ENCODE results near the gene CNTNAP5.

The CNTNAP5 gene

DNA sequence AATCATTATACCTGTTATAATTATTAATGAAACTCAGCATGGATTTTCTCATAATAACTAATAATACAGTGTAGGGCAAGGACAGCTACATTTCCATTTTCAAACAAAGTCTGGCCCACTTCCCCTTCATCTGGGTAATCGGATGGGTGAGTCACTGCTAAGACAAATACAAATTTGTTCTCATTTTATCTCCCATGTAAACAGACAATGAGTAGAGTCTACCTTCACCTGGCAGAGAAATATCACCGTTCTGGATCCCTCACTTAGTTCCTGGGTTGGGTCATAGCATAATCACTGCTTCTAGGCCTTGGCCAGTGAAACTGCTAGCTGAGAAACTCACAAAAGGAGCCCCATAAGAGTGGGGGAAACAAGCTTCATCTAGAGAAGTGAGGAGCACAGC lies 9.2 kb downstream of the CNTNAP5 start:
- Histone ChIP-seq H3K4me1 (ENCODE audit: control insufficient read depth, insufficient read depth, low read length) (no peaks in the 10 kb centered on the region), H3K36me3 (ENCODE audit: insufficient read depth, low read length) (no peaks in the 10 kb centered on the region), H3K27me3 (ENCODE audit: control insufficient read depth, insufficient read depth, low read length) (no peaks in the 10 kb centered on the region), H3K9ac (ENCODE audit: low read depth, low read length) (no peak overlapping the region), H3K4me3 (ENCODE audit: low read length) (no peak overlapping the region), H3K4me2 (ENCODE audit: low read length) (no peak overlapping the region), H3K9me3 (replicated peaks; ENCODE audit: low read length) (peaks cover 5% of the 10 kb centered on the region)

DNA sequence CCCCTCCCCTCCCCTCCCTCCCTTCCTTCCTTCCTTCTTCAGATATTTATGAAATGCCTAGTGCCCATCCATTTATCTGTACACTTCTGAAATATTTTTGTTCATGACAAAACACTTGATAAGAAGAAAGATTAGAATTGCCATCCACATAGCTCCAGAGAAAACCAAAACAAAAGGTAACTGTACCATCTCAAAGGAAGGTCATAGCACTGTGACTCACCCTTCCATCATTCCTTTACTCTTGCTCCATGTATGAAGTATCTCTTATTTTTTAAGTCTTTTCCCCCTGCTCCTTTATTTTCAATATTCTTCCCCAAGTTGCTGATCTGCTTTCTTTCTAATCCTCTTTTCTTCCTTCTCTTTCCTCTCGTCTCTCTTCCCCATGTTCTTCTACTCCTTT lies 9.9 kb downstream of the CNTNAP5 start:
- H3K9me3 ChIP-seq (replicated peaks; ENCODE audit: low read length) = peaks cover 7% of the 10 kb centered on the region
- H3K4me1 ChIP-seq (ENCODE audit: control insufficient read depth, insufficient read depth, low read length) = no peaks in the 10 kb centered on the region
- H3K4me3 ChIP-seq (ENCODE audit: low read length) = no peak overlapping the region
- H3K36me3 ChIP-seq (ENCODE audit: insufficient read depth, low read length) = no peaks in the 10 kb centered on the region
- no peak overlapping the region for H3K9ac ChIP-seq (ENCODE audit: low read depth, low read length)
- H3K4me2 ChIP-seq (ENCODE audit: low read length) = no peak overlapping the region
- no peaks in the 10 kb centered on the region for H3K27me3 ChIP-seq (ENCODE audit: control insufficient read depth, insufficient read depth, low read length)

DNA sequence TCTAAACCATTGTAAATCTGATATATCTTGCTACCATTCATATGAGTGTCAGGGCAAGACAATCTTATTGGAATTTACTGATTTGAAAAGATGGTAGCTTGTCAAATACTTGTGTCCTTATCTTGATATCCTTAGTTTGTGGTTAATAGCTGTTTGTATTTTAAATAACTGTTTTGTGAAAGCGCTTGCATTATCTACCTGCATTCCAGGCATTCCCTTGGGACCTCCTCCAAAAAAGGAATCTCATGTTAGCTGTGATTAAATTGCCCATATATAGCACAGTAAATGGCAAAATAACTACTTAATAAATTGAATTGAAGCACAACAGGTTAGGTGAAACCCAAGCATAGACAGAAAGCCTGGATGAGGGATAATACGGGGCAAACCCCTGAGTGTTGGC lies 13.9 kb downstream of the CNTNAP5 start:
- no peak overlapping the region for H3K4me3 ChIP-seq (ENCODE audit: low read length)
- no peaks in the 10 kb centered on the region for H3K4me1 ChIP-seq (ENCODE audit: control insufficient read depth, insufficient read depth, low read length)
- no peaks in the 10 kb centered on the region for H3K36me3 ChIP-seq (ENCODE audit: insufficient read depth, low read length)
- H3K27me3 ChIP-seq (ENCODE audit: control insufficient read depth, insufficient read depth, low read length) = no peaks in the 10 kb centered on the region
- H3K9ac ChIP-seq (ENCODE audit: low read depth, low read length) = no peak overlapping the region
- H3K9me3 ChIP-seq (replicated peaks; ENCODE audit: low read length) = peaks cover 7% of the 10 kb centered on the region
- no peak overlapping the region for H3K4me2 ChIP-seq (ENCODE audit: low read length)

DNA sequence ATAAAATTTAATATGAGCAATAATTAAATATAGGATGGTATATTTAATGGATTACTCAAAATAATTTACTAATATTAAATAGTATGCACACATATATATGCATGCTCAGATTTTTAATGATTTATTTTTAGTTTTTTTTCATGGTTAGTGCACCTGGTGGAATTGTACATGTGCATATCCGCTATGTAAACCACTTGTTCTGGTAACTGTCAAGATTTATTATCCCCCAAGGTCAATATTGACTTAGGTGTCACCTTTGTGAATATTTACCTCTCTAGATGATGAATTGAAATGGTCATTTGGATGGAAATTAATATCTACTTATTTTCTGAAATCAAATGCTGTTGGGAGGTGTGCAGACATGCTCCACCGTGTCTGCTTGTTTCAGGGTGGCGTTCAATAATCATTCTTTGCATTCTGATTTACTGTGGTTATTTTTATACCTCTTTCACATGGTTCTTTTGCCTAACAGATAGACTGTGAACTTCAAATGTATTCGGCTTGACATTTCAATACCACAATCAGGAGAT lies 14.7 kb downstream of the CNTNAP5 start:
- Histone ChIP-seq H3K9ac (ENCODE audit: low read depth, low read length) (no peak overlapping the region), H3K4me1 (ENCODE audit: control insufficient read depth, insufficient read depth, low read length) (no peaks in the 10 kb centered on the region), H3K36me3 (ENCODE audit: insufficient read depth, low read length) (no peaks in the 10 kb centered on the region), H3K4me2 (ENCODE audit: low read length) (no peak overlapping the region), H3K27me3 (ENCODE audit: control insufficient read depth, insufficient read depth, low read length) (no peaks in the 10 kb centered on the region), H3K4me3 (ENCODE audit: low read length) (no peak overlapping the region), H3K9me3 (replicated peaks; ENCODE audit: low read length) (peaks cover 7% of the 10 kb centered on the region)

DNA sequence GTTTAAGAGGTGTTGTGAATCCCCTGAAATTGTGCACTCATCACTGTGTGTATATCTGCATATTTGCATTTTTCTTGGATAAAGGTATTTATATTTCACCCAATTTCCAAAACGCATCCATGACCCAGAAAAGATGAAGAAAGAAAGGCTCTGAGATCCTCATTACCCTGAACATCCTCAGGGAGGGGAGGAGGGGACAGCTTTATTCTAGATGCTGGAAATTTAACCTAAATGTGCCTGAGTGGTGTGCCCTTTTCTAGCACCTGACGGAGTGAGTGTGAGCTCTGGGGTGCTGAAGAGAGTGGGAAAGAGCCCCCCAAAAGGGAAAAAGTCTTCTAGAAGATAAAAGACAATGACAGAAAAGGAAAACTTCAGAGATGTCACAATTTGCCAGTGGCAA lies 20.8 kb downstream of the CNTNAP5 start:
- Histone ChIP-seq H3K4me3 (ENCODE audit: low read length) (no peak overlapping the region), H3K36me3 (ENCODE audit: insufficient read depth, low read length) (no peaks in the 10 kb centered on the region), H3K27me3 (ENCODE audit: control insufficient read depth, insufficient read depth, low read length) (no peaks in the 10 kb centered on the region), H3K4me2 (ENCODE audit: low read length) (no peak overlapping the region), H3K4me1 (ENCODE audit: control insufficient read depth, insufficient read depth, low read length) (no peaks in the 10 kb centered on the region), H3K9me3 (replicated peaks; ENCODE audit: low read length) (no peaks in the 10 kb centered on the region), H3K9ac (ENCODE audit: low read depth, low read length) (no peak overlapping the region)

DNA sequence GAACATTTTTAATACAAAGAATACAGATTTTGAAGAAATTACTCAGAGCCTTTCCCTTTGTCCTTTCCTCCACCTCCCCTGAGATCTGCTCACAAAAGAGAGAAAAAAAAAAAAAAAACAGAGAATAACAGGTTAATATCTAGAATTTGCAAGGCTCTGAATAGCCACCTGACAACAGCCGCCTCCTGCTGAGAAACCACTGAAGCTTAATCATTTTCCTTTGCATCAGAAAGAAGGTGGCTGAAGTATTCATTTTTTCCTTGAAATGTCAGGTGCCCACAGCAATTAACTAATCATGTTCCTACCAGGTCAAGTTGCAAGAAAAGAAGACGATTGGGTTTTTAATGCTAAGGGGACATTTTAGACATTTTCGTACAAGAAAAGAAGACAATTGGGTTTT lies 21.2 kb downstream of the CNTNAP5 start:
- Histone ChIP-seq H3K27me3 (ENCODE audit: control insufficient read depth, insufficient read depth, low read length) (no peaks in the 10 kb centered on the region), H3K9ac (ENCODE audit: low read depth, low read length) (no peak overlapping the region), H3K4me3 (ENCODE audit: low read length) (no peak overlapping the region), H3K4me1 (ENCODE audit: control insufficient read depth, insufficient read depth, low read length) (no peaks in the 10 kb centered on the region), H3K4me2 (ENCODE audit: low read length) (no peak overlapping the region), H3K36me3 (ENCODE audit: insufficient read depth, low read length) (no peaks in the 10 kb centered on the region), H3K9me3 (replicated peaks; ENCODE audit: low read length) (no peaks in the 10 kb centered on the region)

DNA sequence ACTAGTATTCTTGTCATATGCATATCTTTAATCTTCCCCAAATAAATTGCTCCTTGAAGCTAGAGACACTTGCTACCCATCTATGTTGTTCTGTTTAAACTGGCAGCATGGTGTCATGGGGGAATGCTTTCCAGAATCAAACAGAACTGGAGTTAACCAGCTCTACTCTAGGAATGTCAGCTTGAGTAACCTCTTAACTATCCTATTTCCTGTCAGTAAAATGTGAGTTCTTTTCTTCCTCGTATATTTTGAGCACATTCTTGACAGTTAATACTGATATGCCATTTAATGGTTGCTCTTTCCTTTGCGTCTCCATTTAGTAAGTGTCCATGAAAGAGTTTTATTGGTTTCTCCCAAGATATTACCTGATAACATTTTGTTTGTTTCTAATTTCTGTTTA lies 23.0 kb downstream of the CNTNAP5 start:
- Histone ChIP-seq H3K36me3 (ENCODE audit: insufficient read depth, low read length) (no peaks in the 10 kb centered on the region), H3K4me3 (ENCODE audit: low read length) (no peak overlapping the region), H3K9ac (ENCODE audit: low read depth, low read length) (no peak overlapping the region), H3K27me3 (ENCODE audit: control insufficient read depth, insufficient read depth, low read length) (no peaks in the 10 kb centered on the region), H3K9me3 (replicated peaks; ENCODE audit: low read length) (no peaks in the 10 kb centered on the region), H3K4me2 (ENCODE audit: low read length) (no peak overlapping the region), H3K4me1 (ENCODE audit: control insufficient read depth, insufficient read depth, low read length) (no peaks in the 10 kb centered on the region)

DNA sequence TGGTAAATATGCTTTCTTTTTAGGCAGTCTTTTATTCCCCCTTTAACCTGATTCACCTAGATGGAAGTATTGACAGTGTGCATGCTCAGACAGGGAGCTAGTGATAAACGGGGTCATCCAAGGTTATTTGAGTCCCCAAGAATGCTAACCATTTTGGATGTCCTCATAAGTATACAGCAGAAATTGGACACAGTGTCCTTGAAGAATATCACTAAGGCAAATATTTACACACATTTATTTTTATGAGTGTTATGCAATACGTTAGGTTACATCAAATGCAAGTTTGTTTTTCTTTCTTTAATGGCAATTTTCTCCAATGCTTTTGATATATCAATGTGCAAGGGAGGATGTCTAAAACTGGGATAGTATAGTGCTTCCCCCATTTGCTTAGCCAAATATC lies 23.6 kb downstream of the CNTNAP5 start:
- no peaks in the 10 kb centered on the region for H3K36me3 ChIP-seq (ENCODE audit: insufficient read depth, low read length)
- no peaks in the 10 kb centered on the region for H3K4me1 ChIP-seq (ENCODE audit: control insufficient read depth, insufficient read depth, low read length)
- no peak overlapping the region for H3K4me2 ChIP-seq (ENCODE audit: low read length)
- H3K27me3 ChIP-seq (ENCODE audit: control insufficient read depth, insufficient read depth, low read length) = no peaks in the 10 kb centered on the region
- H3K4me3 ChIP-seq (ENCODE audit: low read length) = no peak overlapping the region
- H3K9ac ChIP-seq (ENCODE audit: low read depth, low read length) = no peak overlapping the region
- H3K9me3 ChIP-seq (replicated peaks; ENCODE audit: low read length) = no peaks in the 10 kb centered on the region

DNA sequence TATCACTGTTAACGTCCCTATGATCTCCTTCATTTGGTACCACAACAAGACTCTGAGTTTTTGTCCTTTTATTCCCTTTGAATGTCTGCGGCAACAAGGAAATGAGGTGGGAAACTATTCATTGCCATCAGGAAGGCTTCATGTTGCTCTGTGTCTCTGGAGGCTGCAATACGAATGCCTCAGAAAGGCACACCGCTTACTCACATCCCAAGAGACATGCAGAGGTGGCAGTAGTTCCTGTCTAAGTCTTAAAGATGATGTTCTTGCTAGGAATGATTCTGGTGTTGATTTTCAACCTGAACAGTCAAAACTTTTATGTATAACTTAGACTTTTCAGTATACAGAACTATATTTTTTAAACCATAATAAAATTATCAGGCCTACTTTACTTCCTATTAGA lies 24.0 kb downstream of the CNTNAP5 start:
- H3K4me3 ChIP-seq (ENCODE audit: low read length) = no peak overlapping the region
- H3K9ac ChIP-seq (ENCODE audit: low read depth, low read length) = no peak overlapping the region
- H3K4me1 ChIP-seq (ENCODE audit: control insufficient read depth, insufficient read depth, low read length) = no peaks in the 10 kb centered on the region
- H3K36me3 ChIP-seq (ENCODE audit: insufficient read depth, low read length) = no peaks in the 10 kb centered on the region
- H3K4me2 ChIP-seq (ENCODE audit: low read length) = no peak overlapping the region
- H3K9me3 ChIP-seq (replicated peaks; ENCODE audit: low read length) = no peaks in the 10 kb centered on the region
- no peaks in the 10 kb centered on the region for H3K27me3 ChIP-seq (ENCODE audit: control insufficient read depth, insufficient read depth, low read length)

DNA sequence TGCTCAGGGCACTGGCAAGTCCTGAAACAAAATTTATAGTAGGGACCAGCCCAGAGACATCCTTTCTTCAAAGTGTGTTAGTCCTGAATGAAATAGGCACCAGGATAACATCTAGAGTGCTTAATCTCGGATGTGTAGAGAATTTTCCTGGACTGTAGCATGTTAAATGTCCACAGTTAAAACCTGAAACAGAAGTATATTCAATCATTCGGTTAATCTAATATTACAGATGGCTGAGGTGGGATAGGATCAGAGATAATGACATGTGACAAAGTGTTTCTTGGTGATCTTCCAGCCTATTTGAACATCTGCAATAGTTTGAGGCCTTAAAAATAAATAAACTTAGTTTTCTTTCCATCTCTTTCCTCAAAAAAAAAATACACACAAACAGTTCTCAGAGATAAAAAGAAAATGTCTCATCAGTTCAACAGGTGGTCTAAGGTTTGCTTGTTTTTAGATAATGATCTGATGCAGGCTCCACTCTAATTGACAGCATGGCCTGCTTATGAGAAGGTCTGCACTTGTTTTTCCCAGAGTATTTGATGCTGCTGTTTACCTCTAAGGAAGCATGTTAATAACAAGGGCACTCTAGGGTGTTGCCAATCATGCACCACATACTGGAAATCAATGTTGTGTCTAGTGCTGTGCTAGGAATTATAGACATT lies 25.9 kb downstream of the CNTNAP5 start:
- Histone ChIP-seq H3K9ac (ENCODE audit: low read depth, low read length) (no peak overlapping the region), H3K4me1 (ENCODE audit: control insufficient read depth, insufficient read depth, low read length) (no peaks in the 10 kb centered on the region), H3K36me3 (ENCODE audit: insufficient read depth, low read length) (no peaks in the 10 kb centered on the region), H3K4me3 (ENCODE audit: low read length) (no peak overlapping the region), H3K4me2 (ENCODE audit: low read length) (no peak overlapping the region), H3K9me3 (replicated peaks; ENCODE audit: low read length) (no peaks in the 10 kb centered on the region), H3K27me3 (ENCODE audit: control insufficient read depth, insufficient read depth, low read length) (no peaks in the 10 kb centered on the region)

DNA sequence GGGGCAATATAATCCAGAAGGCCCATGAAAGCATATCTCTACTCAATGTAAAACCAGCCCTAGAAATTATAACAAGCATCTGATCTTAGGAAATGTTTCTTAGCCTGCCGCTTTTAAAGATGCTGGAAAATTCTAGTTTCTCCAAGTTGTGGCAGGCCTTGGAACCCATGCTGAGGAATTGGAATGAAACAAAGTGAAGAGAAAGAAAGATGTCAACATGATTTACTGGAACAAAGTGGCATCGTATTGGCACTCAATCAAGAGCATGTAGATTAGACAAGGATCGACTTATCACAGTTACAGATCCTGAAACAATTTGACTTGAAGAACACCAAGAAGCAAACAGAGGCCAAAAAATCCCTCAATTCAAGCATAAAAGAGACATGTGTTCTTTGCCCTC lies 28.7 kb downstream of the CNTNAP5 start:
- H3K9me3 ChIP-seq (replicated peaks; ENCODE audit: low read length) = no peaks in the 10 kb centered on the region
- H3K9ac ChIP-seq (ENCODE audit: low read depth, low read length) = no peak overlapping the region
- H3K27me3 ChIP-seq (ENCODE audit: control insufficient read depth, insufficient read depth, low read length) = no peaks in the 10 kb centered on the region
- H3K4me1 ChIP-seq (ENCODE audit: control insufficient read depth, insufficient read depth, low read length) = no peaks in the 10 kb centered on the region
- H3K36me3 ChIP-seq (ENCODE audit: insufficient read depth, low read length) = no peaks in the 10 kb centered on the region
- H3K4me3 ChIP-seq (ENCODE audit: low read length) = no peak overlapping the region
- H3K4me2 ChIP-seq (ENCODE audit: low read length) = no peak overlapping the region

DNA sequence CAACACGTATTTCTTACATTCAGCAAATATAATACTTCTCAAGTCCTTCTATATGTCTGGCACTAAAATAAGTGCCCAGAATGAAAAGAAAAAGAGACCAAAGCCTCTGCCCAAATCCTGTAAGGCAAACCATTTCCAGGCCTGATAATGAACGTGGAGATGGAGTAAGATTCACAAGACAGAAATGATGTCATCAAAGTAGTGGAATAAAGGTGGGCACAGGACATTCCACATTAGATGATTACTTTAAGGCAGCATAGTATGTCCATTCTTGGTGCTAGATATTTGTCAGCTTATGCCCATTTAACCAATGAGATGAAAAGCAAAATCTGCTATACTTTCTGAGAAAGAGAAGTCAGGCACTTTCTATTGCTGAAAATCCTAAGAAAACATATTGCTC lies 38.5 kb downstream of the CNTNAP5 start:
- no peaks in the 10 kb centered on the region for H3K36me3 ChIP-seq (ENCODE audit: insufficient read depth, low read length)
- no peak overlapping the region for H3K4me2 ChIP-seq (ENCODE audit: low read length)
- H3K27me3 ChIP-seq (ENCODE audit: control insufficient read depth, insufficient read depth, low read length) = no peaks in the 10 kb centered on the region
- peaks cover 19% of the 10 kb centered on the region for H3K9me3 ChIP-seq (replicated peaks; ENCODE audit: low read length)
- H3K9ac ChIP-seq (ENCODE audit: low read depth, low read length) = no peak overlapping the region
- no peaks in the 10 kb centered on the region for H3K4me1 ChIP-seq (ENCODE audit: control insufficient read depth, insufficient read depth, low read length)
- H3K4me3 ChIP-seq (ENCODE audit: low read length) = no peak overlapping the region
